Measurements from ENCODE around the gene CPM. TPM values are rescaled to one million over a fixed set of nuclear protein-coding genes. Genes with fewer than 3 reads are reported as not detected.

CPM gene
- total RNA-seq, 1 experiment from 2014 or later = 0.96 TPM

- TF ChIP-seq TP53 (CRISPR knock-in tag; IDR thresholded peaks at IDR 0.05) = no peak
- no peak for TF ChIP-seq STAT6 (CRISPR knock-in tag; conservative IDR thresholded peaks at IDR 0.05; ENCODE audit: low read depth)
- TF ChIP-seq TEAD1 (CRISPR knock-in tag; IDR thresholded peaks at IDR 0.05) = no peak
- no peak for TF ChIP-seq ATF6 (CRISPR knock-in tag; IDR thresholded peaks at IDR 0.05)
- TF ChIP-seq JUN (CRISPR knock-in tag; IDR thresholded peaks at IDR 0.05) = no peak
- TF ChIP-seq SMAD4 (CRISPR knock-in tag; IDR thresholded peaks at IDR 0.05) = no peak
- TF ChIP-seq ATF3 (CRISPR knock-in tag; conservative IDR thresholded peaks at IDR 0.05) = no peak
- no peak for TF ChIP-seq ZSCAN18 (CRISPR knock-in tag; IDR thresholded peaks at IDR 0.05)
- no peak for TF ChIP-seq RORB (CRISPR knock-in tag; IDR thresholded peaks at IDR 0.05)
- TF ChIP-seq AR (CRISPR knock-in tag; IDR thresholded peaks at IDR 0.05) = no peak
- TF ChIP-seq ZNF138 (CRISPR knock-in tag; conservative IDR thresholded peaks at IDR 0.05) = no peak
- no peak for TF ChIP-seq IRF1 (CRISPR knock-in tag; IDR thresholded peaks at IDR 0.05)
- no peak for TF ChIP-seq ZNF232 (CRISPR knock-in tag; IDR thresholded peaks at IDR 0.05)
- no peak for TF ChIP-seq NR2C2 (CRISPR knock-in tag; IDR thresholded peaks at IDR 0.05)
- TF ChIP-seq HMGA2 (CRISPR knock-in tag; IDR thresholded peaks at IDR 0.05) = no peak
- no peak for TF ChIP-seq ZMAT4 (CRISPR knock-in tag; IDR thresholded peaks at IDR 0.05)
- no peak for TF ChIP-seq CREB1 (CRISPR knock-in tag; IDR thresholded peaks at IDR 0.05)
- TF ChIP-seq FOXP1 (CRISPR knock-in tag; IDR thresholded peaks at IDR 0.05; ENCODE audit: borderline replicate concordance) = no peak
- TF ChIP-seq TCF7 (CRISPR knock-in tag; IDR thresholded peaks at IDR 0.05; ENCODE audit: low read depth) = no peak
- no peak for TF ChIP-seq NFYB (CRISPR knock-in tag; conservative IDR thresholded peaks at IDR 0.05; ENCODE audit: low read depth)
- Mint-ChIP-seq H3K27ac (peak overlapping the region; percentile 11; the same call in 1 of the 2 replicates), H3K27me3 (ENCODE audit: low read depth) (no peaks in the 10 kb centered on the region), H3K36me3 (peaks cover 25% of the 10 kb centered on the region), H3K4me1 (peaks cover 44% of the 10 kb centered on the region), H3K9me3 (no peaks in the 10 kb centered on the region), H3K4me3 (peak overlapping the region; percentile 86)
- ATAC-seq = no peak
- DNase-seq (ENCODE audit: low spot score) = no peak
- ChIA-PET POLR2A (interaction anchor here (0.6 to 1.9 kb wide), 3 partner anchors 30 to 60 kb away, joined by 3 to 13 read pairs (median 4); partner anchors contain the start of gene SLC35E3), CTCF (interaction anchor here (1.0 to 2.6 kb wide), 4 partner anchors 10 to 60 kb away, joined by 4 to 23 read pairs (median 12); partner anchors contain the start of gene SLC35E3)
Observed at GRCh38 chr12:68806488-68807237, 126.3 kb downstream of the CPM start.

All from WTC11 (cell line).